HG03439 (cell line): Measurements from ENCODE around the gene INO80D.
"Not testable (repeated sequence)": the region's sequence is repeated elsewhere in the genome, so short reads cannot be mapped to it uniquely, and the experiment has no call there.

Source experiments
- ATAC-seq: cut with Tn5 transposase; IDR thresholded peaks from one replicate; pipeline ENCODE4 v1.9.1; 2021; ENCODE audit warnings: mild to moderate bottlenecking, moderate library complexity; ENCODE audit not compliant: unreplicated experiment

Gene INO80D, protein sequence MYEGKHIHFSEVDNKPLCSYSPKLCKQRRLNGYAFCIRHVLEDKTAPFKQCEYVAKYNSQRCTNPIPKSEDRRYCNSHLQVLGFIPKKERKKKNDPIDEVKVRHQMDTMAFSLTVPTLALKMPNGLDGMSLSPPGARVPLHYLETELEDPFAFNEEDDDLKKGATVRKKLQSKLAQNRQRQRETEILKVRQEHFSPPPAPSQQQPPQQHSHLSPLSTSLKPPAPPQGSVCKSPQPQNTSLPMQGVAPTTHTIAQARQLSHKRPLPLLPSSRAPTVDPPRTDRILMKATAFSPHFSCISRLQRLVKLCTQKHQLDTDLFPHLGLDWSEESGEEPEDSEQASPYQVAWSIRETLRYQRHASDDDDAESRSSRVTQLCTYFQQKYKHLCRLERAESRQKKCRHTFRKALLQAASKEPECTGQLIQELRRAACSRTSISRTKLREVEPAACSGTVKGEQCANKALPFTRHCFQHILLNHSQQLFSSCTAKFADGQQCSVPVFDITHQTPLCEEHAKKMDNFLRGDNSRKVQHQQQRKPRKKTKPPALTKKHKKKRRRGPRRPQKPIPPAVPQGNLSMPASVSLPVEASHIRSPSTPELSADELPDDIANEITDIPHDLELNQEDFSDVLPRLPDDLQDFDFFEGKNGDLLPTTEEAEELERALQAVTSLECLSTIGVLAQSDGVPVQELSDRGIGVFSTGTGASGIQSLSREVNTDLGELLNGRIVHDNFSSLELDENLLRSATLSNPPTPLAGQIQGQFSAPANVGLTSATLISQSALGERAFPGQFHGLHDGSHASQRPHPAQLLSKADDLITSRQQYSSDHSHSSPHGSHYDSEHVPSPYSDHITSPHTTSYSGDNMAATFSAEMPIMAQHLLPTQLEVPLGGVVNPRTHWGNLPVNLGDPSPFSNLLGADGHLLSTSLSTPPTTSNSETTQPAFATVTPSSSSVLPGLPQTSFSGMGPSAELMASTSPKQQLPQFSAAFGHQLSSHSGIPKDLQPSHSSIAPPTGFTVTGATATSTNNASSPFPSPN

DNA sequence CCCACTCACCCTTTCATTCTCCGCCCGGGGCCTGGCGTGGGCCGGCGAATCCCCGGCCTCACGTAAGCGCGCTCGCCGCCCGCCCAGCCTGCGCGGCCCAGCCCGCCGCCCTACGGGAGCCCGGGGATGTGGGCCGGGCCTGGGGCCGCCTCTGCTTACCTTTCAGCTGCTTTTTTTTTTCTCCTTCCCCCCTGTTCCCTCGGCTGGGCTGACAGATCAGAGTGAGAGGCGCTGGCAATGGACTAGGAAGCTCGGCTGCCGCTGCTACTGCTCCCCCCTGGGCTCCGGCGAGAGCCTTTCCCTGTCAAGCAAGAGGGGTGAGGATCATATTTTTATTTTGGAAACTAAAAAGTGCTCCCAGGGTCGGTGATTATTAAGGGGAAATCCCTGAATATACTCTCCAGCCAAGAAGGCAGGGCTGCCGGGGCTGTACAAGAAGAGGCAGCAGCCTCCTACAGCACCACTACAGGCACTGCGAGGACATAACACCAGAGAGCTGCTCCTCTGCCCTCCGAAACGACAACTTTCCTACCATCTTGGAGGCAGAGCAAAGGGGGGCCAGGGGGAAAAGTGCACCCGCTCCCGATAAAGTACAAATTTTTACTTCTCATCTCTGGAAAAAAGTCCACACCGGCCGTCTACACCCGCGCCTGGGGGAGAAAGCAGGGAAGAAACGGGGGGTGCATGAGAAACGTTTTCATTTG is at the start of gene INO80D:
Gene INO80D, minus strand, starts transcription at position 433 of the 704 bp plus-strand sequence. CDS start 23,158 bp downstream, outside the sequence.
- peak; percentile 84 for ATAC-seq

DNA sequence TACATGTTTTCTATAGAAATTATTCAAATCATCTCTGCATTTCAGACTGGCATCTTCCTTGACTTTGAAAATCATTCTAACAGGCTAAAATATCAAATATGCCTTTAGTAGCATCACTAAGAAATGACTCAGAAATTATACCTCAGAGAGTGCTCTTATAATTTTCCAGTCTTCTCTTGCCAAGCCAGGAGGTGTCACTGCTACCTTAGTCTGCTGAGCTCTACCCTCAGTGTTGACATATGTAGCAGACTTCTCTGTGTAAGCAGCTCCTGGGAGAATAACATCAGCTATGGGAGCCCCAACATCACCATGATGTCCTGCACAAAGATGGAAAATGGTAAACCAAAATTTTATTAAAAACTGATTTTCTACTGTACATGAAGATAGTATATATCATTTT is 41.7 kb upstream of the INO80D start:
- no peak for ATAC-seq

DNA sequence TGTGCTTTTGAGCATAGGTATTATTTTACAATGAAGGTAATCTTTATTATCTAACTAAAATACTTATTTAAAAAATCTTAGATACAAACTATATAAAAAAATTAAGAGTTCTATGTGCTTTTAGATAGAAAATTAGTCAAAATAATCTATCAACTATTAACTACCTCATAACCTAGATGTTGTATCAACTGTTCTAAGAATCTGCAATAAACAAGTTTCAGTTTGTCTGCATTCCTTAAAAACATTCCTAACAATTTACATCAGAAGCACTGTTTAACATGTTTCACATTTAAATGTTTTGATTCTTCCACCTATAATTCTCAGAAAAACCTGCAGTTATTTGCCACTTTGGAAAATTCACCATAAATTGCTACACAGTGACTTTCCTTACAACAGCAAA is 39.9 kb upstream of the INO80D start:
- no peak for ATAC-seq

DNA sequence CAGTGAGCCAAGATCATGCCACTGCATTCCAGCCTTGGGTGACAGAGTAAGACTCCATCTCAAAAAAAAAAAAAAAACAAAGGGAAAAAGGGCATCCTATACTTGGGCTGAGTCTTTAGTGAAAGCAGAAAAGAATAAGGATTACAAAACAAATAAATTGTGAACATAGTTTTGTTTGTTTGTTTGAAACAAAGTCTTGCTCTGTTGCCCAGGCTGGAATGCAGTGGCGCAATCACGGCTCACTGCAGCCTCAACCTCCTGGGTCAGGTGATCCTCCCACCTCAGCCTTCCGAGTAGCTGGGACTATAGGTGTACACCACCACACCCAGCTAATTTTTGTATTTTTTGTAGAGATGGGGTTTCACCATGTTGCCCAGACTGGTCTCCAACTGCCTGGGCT is 36.6 kb upstream of the INO80D start:
- ATAC-seq, result not testable (repeated sequence)

DNA sequence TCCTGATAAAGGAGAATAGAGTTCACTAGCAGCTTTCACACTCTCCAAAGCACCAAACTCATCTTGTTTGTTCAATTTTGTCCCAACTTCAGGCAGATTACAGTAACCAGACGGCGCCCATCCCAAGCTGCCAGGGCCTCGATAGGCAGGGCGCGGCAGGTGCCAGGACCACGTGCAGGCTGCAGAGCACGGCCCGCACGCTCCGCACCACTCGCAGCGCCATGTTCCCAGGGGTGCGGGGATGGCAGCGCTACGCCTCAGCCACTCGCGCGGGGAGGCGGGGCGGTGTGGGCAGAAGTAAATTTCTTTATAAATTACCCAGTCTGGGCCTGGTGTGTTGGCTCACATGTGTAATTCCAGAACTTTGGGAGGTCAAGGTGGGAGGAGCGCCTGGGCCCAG is 30.3 kb upstream of the INO80D start:
- ATAC-seq, result no peak

DNA sequence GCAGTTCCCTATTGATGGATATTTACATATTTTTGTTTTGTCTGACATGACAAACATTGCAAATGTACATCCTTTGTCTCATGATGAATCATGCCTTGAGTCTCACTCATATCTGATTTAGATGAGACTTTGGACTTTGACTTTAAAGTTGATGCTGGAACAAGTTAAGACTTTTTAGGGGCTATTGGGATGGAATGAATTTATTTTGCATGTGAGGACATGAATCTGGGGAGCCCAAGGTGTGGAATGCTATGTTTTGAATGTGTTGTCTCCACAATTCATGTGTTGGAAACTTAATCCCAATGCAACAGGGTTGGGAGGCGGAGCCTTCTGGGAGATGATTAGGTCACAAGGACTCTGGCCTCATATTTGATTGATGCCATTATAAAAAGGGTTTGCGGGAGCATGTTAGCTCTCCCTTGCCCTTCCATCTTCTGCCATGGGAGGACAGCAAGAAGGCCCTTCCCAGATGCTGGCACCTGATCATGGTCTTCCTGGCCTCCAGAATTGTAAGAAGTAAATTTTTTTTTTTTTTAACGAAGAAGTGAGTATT is 29.1 kb upstream of the INO80D start:
- ATAC-seq, result no peak

DNA sequence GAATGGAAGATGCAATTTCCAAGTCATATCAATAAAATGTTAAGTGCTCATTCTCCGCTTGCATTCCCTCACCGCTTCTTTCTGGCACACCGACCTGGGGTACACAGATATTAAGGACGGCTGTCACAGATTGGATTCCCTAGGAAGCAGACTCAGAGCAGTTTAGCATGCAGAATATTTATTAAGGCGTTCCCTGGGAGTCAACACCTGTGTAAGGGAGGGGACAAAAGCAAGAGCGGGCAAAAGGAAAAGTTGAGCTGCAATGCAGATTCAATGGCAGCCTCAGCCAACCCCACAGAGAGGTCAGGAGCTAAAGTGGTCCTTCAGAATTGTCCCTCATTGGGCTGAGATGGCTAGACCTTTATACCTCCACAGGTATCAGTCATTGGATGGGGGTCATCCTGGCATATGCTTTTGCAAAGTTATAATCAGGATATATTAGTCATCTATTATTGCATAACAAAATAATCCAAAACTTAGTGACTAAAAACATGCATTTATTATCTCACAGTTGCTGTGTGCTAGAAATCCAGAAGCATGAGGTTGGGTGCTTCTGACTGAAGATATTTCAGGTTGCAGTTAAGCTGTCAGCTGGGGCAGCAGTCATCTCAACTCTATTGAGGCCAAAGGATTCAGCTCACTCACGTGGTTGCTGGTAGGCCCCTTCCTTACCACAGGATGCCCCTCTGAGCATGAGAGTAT is 27.0 kb upstream of the INO80D start:
- ATAC-seq, result no peak

DNA sequence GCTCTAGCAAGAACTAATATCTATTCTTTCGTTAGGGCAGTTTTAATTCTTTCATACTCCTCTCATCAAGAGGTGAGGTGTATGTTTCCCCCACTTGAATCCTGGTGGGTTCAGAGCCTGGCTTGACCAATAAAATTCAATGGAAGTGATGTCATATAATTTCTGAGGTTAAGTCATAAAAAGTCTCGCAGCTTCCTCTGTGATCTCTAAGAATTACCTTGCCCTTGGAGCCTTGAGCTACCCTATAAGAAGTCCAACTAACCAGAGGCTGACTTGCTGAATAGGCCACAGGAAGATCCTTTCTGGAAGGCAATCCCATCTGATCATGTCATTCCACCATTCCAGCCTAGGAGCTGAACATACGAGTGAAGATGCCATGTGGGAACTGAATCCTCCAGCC is 26.1 kb upstream of the INO80D start:
- ATAC-seq, result no peak

DNA sequence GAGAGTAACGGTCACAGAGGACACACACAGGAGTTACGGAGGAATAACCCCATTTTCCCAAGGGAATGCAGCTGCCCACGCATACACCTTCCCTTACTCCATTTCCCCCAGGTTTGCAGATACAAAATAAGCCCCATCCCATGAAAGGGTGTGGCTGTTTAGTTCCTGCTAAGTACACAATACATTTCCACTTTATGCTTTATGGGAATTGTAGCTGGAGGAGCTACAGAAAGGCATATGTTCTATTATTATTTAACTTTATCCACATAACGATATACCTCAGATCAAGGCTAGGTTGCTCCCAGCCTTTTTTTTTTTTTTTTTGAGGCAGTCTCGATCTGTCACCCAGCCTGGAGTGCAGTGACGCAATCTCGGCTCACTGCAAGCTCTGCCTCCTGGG is 22.7 kb upstream of the INO80D start:
- ATAC-seq, result no peak

DNA sequence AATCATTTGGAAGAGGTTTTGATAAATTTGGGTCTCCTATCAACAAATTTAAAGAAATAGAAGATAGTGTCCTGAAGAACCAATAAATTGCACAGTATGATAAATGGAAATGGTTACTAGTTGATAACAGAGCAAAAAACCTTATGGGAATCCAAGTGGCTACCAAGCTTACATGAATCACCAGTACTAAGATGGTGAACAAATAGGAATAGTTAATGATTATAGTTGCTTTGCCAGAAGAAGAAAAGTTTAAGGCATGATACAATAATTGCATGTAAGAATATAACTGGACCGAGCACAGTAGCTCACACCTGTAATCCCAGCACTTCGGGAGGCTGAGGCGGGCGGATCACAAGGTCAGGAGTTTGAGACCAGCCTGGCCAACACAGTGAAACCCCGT is 19.6 kb upstream of the INO80D start:
- no peak for ATAC-seq

DNA sequence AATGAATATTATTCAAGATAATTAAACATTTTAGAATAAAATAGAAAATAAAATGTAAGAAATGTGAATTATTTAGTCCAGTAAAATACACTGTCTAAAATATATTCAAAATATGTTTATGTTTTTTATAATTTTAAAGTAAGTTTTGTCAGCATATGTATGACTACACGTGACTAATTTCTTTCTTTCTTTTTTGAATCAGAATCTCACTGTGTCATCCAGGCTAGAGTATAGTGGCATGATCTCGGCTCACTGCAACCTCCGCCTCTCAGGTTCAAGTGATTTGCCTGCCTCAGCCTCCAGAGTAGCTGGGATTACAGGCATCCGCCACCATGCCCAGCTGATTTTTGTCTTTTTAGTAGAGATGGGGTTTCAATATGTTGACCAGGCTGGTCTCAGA is 19.1 kb upstream of the INO80D start:
- no peak for ATAC-seq

DNA sequence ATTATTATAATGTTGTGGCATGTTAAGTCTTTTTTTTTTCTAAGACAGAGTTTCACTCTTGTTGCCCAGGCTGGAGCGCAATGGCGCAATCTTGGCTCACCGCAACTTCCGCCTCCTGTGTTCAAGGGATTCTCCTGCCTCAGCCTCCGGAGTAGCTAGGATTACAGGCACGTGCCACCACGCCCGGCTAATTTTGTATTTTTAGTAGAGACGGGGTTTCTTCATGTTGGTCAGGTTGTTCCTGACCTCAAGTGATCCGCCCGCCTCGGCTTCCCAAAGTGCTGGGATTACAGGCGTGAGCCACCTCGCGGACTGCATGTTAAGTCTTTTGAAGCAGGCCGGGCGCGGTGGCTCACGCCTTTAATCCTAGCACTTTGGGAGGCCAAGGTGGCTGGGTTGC is 12.9 kb upstream of the INO80D start:
- not testable (repeated sequence) for ATAC-seq

DNA sequence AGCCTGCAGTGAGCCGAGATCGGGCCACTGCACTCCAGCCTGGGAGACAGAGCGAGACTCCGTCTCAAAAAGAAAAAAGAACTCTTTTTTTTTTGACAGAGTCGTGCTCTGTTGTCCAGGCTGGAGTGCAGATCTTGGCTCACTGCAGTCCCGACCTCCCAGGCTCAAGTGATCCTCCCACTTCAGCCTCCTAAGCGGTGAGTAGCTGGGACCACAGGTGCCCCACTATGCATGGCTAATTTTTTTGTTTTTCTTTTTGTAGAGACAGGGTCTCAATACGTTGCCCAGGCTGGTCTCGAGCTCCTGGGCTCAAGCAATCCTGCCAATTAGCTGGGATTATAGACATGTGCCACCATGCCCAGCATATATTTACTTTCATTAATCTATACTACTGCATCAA is 12.5 kb upstream of the INO80D start:
- ATAC-seq, result no peak

DNA sequence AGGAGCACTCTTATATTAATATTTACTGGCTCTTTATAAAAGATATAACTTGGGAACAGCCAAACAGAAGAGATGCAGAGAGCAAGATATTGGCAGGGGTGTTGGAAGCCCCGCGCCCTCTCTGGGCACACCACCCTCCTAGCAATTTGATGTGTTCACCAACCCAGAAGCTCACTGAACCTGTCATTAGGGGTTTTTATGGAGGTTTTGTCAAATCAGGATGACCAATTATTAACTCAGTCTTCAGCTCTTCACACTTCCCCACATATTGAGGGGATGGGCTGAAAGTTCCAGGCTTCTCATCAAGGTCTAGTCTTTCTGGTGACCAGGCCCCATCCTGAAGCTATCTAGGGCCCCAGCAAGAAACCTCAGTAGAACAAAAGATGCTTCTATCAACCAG is 10.9 kb upstream of the INO80D start:
- ATAC-seq, result no peak

DNA sequence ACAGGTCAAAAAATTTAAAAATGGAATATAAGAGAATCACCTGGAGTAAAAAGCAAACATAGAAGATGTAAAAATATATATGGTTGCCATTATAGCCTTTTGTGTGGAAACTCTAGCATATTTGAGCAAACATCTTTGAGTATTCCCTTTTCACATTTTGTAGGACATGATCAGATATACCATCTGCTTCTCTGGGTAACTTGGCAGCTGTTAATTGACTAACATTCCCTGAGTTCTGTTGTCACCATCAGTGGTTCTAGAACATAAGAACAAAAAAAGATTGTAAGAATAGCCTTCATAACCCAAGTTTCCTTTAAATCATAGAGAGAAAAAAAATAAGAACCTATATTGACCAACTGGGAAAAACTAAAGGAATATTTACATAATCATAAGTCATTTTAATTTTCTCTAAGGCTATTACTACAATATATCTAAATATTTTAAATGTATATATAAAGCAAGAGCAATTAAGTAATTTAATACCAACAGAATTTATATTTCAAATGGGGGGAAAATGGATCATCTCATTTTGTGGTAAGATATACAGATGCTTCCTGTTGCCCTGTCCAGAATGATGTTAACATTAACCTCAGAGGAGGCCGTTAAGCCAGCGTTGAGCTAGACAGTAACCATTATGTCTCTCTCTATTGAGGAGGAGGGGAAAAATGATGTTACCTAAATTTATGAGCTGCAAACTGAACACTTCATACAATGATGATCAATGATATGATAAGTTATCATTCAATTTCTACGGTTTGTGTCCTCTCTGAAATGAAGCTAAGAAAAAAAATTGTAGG is 9.8 kb upstream of the INO80D start:
- no peak for ATAC-seq

DNA sequence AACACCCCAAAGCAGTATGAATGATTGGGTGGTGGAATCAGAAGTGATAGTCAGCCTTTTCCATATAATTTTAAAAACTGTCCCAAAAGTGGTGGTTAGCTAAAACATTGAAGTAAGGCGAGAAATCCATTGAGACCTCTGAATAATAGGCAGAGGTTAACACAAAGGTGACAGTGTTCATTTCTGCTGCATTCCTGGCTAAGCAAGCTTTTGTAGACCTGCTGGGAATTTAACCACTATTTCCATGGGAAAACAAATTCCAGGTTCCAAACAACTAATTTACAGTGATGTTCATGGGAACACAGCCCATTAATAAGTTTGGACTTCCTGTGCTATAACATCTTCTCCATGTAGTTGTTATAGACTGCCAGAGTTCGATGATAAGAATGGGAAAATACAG is 6.3 kb upstream of the INO80D start:
- ATAC-seq, result no peak

DNA sequence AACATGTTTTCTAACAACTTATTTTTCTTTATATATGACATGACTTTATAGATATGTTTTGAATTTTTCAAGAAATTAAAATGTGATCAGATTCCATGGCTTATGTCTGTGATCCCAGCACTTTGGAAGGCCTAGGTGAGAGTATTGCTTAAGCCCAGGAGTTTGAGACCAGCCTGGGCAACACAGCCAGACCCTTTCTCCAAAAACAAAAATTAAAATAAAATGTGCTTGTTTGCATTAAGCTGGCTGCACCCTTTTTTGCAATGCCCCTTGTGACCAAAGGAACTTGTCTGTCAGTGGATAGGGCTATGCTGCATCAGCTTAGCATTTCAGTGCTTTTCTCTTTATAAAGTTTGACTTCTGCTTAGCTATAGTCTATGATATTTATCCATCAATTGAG is 2.3 kb upstream of the INO80D start:
- ATAC-seq, result no peak

DNA sequence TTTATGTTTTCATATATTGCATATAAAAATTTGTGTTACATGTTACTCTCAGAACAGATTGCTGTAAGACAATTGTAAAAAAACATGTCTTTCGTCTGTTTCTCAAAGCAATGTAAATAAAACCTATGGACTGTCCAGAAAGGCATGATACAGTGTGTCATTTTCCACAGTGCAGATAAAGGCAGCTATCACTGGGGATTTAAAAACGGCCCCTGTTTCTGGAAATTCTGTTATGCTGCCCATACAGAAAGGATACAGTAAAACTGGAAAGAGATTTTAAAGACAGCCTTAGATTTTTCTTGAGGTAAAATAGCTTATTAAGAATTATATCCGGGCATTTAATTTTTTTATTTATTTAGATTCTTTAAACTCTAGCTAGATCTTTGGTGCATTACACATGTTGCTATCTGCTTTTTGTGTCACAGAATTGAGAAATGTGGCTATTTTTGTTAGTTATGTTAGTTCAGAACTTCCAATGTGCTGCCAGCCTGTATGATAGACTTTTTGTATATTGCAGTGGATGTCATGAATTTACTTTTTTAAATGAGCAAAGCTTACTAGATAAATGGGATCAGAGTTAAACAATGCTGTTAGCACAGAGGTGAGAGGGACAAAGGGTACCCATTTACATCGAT is 859 bp upstream of the INO80D start:
- no peak for ATAC-seq
